NCI-H2227 (cell line): ENCODE data around the gene SH3RF1.

Experiments used
- DNase-seq: peaks from one replicate; lab custom pipeline; 2025; ENCODE audit not compliant: unreplicated experiment; lab: John Stamatoyannopoulos, UW

SH3RF1 gene

GRCh38 chr4:169139021-169139420 lies 131.7 kb downstream of the SH3RF1 start:
- no peak for DNase-seq

- no peak for DNase-seq
Measured at GRCh38 chr4:169137558-169137920, 133.2 kb downstream of the SH3RF1 start.

- DNase-seq = no peak
Measured at GRCh38 chr4:169136796-169137557, 133.8 kb downstream of the SH3RF1 start.

- no peak for DNase-seq
Measured at GRCh38 chr4:169136330-169136729, 134.4 kb downstream of the SH3RF1 start.

GRCh38 chr4:169135776-169136175 lies 135.0 kb downstream of the SH3RF1 start:
- DNase-seq = no peak

GRCh38 chr4:169133932-169134331 lies 136.8 kb downstream of the SH3RF1 start:
- DNase-seq = no peak

GRCh38 chr4:169132561-169133305 lies 138.0 kb downstream of the SH3RF1 start:
- DNase-seq = no peak

GRCh38 chr4:169131556-169132208 lies 139.1 kb downstream of the SH3RF1 start:
- DNase-seq = no peak

GRCh38 chr4:169128902-169129301 lies 141.9 kb downstream of the SH3RF1 start:
- DNase-seq = no peak

GRCh38 chr4:169127314-169127713 lies 143.4 kb downstream of the SH3RF1 start:
- DNase-seq = no peak

GRCh38 chr4:169124661-169125060 lies 146.1 kb downstream of the SH3RF1 start:
- DNase-seq = no peak

GRCh38 chr4:169122422-169122821 lies 148.3 kb downstream of the SH3RF1 start:
- no peak for DNase-seq

- no peak for DNase-seq
Measured at GRCh38 chr4:169121861-169122382, 148.8 kb downstream of the SH3RF1 start.

- DNase-seq = no peak
Measured at GRCh38 chr4:169120624-169121023, 150.1 kb downstream of the SH3RF1 start.

GRCh38 chr4:169119536-169119935 lies 151.2 kb downstream of the SH3RF1 start:
- no peak for DNase-seq

- no peak for DNase-seq
Measured at GRCh38 chr4:169117591-169118081, 153.1 kb downstream of the SH3RF1 start.

GRCh38 chr4:169116270-169116901 lies 154.4 kb downstream of the SH3RF1 start:
- no peak for DNase-seq

- DNase-seq = no peak
Measured at GRCh38 chr4:169115897-169116254, 154.9 kb downstream of the SH3RF1 start.

- no peak for DNase-seq
Measured at GRCh38 chr4:169115144-169115896, 155.4 kb downstream of the SH3RF1 start.

- no peak for DNase-seq
Measured at GRCh38 chr4:169114341-169114974, 156.3 kb downstream of the SH3RF1 start.
